GM18868 (cell line): ENCODE measurements around the gene POP7.
A peak's percentile ranks its signal among the peaks of the same experiment; 100 is the strongest.
"Not testable (repeated sequence)": the region's sequence is repeated elsewhere in the genome, so short reads cannot be mapped to it uniquely, and the experiment has no call there.

Experiments used
- ATAC-seq: cut with Tn5 transposase; IDR thresholded peaks from one replicate; pipeline ENCODE4 v1.9.1; 2021; ENCODE audit warnings: mild to moderate bottlenecking, moderate library complexity; ENCODE audit not compliant: unreplicated experiment

Gene POP7

GRCh38 chr7:100705753-100706671, at the start of gene POP7:
POP7 (plus strand) TSS chr7:100706121; CDS start chr7:100706831, 710 bp downstream.
- ATAC-seq = peak; percentile 86

GRCh38 chr7:100662194-100662776, 43.6 kb upstream of the POP7 start:
- ATAC-seq = not testable (repeated sequence)

- no peak for ATAC-seq
Observed at GRCh38 chr7:100665168-100665726, 40.7 kb upstream of the POP7 start.

GRCh38 chr7:100667331-100668068, 38.4 kb upstream of the POP7 start:
- ATAC-seq = no peak

GRCh38 chr7:100668069-100668449, 37.9 kb upstream of the POP7 start:
- no peak for ATAC-seq

- not testable (repeated sequence) for ATAC-seq
Observed at GRCh38 chr7:100669106-100669505, 36.8 kb upstream of the POP7 start.

- ATAC-seq = no peak
Observed at GRCh38 chr7:100670074-100670473, 35.8 kb upstream of the POP7 start.

GRCh38 chr7:100671353-100672327, 34.3 kb upstream of the POP7 start:
- no peak for ATAC-seq

GRCh38 chr7:100673302-100673941, 32.5 kb upstream of the POP7 start, which contains the start of gene GNB2:
GNB2 (plus strand) TSS chr7:100673740; CDS start chr7:100676266, 2,526 bp downstream.
- peak; percentile 58 for ATAC-seq

GRCh38 chr7:100673942-100674410, 31.9 kb upstream of the POP7 start:
- ATAC-seq = no peak

GRCh38 chr7:100674411-100675104, 31.4 kb upstream of the POP7 start:
- ATAC-seq = no peak

- no peak for ATAC-seq
Observed at GRCh38 chr7:100675105-100675451, 30.8 kb upstream of the POP7 start.

- peak; percentile 28 for ATAC-seq
Observed at GRCh38 chr7:100675581-100676350, 30.2 kb upstream of the POP7 start.

- ATAC-seq = no peak
Observed at GRCh38 chr7:100676501-100677306, 29.2 kb upstream of the POP7 start.

- ATAC-seq = no peak
Observed at GRCh38 chr7:100677308-100678267, 28.3 kb upstream of the POP7 start.
